ENCODE data around the gene HLF. TPM values are rescaled to one million over a fixed set of nuclear protein-coding genes. Genes with fewer than 3 reads are reported as not detected.

Gene HLF
- total and polyA plus RNA-seq, 10 of the 15 experiments (the other 5 are each of a cell fraction or from before 2014, with no cell fraction given) = 0.01 to 0.33 (median 0.20) TPM; not detected in 3

DNA sequence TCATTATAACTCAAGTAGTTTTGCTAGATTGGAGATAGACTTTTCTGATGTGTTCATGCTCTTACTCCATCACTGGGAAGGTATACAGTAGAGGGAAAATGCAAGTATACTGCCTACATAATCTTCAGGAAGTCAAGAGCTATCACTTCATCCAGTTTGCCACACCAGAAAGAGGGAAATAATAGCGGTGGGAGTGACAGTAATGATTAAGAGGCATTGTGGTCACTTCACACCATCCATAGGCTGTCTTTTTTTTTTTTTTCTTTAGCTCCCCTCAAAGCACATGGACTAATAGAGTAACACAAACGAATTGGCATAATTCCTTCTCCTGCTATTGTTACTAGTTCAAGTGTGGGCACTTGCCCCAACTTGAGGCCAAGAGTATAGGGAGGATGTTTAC, 28.4 kb upstream of the HLF start:
- Histone ChIP-seq H3K27ac (ENCODE audit: control insufficient read depth, insufficient read depth) (no peak overlapping the region), H3K4me2 (ENCODE audit: control insufficient read depth, insufficient read depth) (no peak overlapping the region), H3K79me2 (ENCODE audit: control insufficient read depth, insufficient read depth, low read length) (no peaks in the 10 kb centered on the region), H3K36me3 (ENCODE audit: control insufficient read depth in 2 of 2, insufficient read depth in 2 of 2, low read length in 1 of 2) (no peaks in the 10 kb centered on the region), H3K4me1 (ENCODE audit: control insufficient read depth, insufficient read depth, low read length) (peaks cover 13% of the 10 kb centered on the region), H3K4me3 (no peak overlapping the region), H4K20me1 (ENCODE audit: control insufficient read depth, insufficient read depth) (no peaks in the 10 kb centered on the region), H3K9ac (ENCODE audit: control insufficient read depth, insufficient read depth, low read length) (no peak overlapping the region), H2AFZ (ENCODE audit: control insufficient read depth, low read depth, low read length) (no peak overlapping the region), H3K27me3 (replicated peaks in 1 of 2; ENCODE audit: control insufficient read depth in 2 of 2, insufficient read depth in 2 of 2, low read length in 1 of 2) (no peaks in the 10 kb centered on the region), H3K9me3 (replicated peaks; ENCODE audit: control insufficient read depth, insufficient read depth, low read length) (no peaks in the 10 kb centered on the region)
- intact Hi-C loops (cut with micrococcal nuclease; ENCODE audit: unreplicated experiment) (no loop called here), in situ Hi-C loops (cut with MboI) (no loop called here)
- ATAC-seq = no peak
- ChIA-PET SMC1A (ENCODE audit: uncharacterized antibody, unreplicated experiment) (interaction anchor here (1.0 kb wide), 1 partner anchor 50 kb away, joined by 4 read pairs; no protein-coding TSS in a partner anchor), RAD21 (ENCODE audit: unreplicated experiment) (no interaction called here), CTCF (interaction anchor here (0.6 kb wide), 1 partner anchor 110 kb away, joined by 4 read pairs; no protein-coding TSS in a partner anchor), POLR2A (no interaction called here)
- no peak for FAIRE-seq
- no peak for DNase-seq (ENCODE audit: low read depth, low spot score)
- WGBS (ENCODE audit: insufficient coverage, insufficient replicate concordance, low lambda C conversion rate, missing lambda C conversion rate) = 67% methylated on average over 2 of the region's 2 CpGs
- BruUV-seq (replicated peaks) = no TSS peak
- TF ChIP-seq RAD21 (IDR thresholded peaks at IDR 0.05; ENCODE audit: insufficient read depth, low read depth, low read length) (no peak), BMI1 (IDR thresholded peaks at IDR 0.05; ENCODE audit: borderline replicate concordance) (no peak), NRF1 (conservative IDR thresholded peaks at IDR 0.05; ENCODE audit: low read depth, low read length) (no peak), RAD51 (IDR thresholded peaks at IDR 0.05) (no peak), YBX1 (IDR thresholded peaks at IDR 0.05) (no peak), BHLHE40 (IDR thresholded peaks at IDR 0.05; ENCODE audit: borderline replicate concordance in 1 of 2, low read depth in 2 of 2, low read length in 1 of 2) (no peak), RBBP5 (conservative IDR thresholded peaks at IDR 0.05) (no peak), ZNF217 (IDR thresholded peaks at IDR 0.05) (no peak), E4F1 (IDR thresholded peaks at IDR 0.05; ENCODE audit: borderline replicate concordance, partially characterized antibody) (no peak), ZNF207 (IDR thresholded peaks at IDR 0.05; ENCODE audit: borderline replicate concordance) (no peak), STAT1 (conservative IDR thresholded peaks at IDR 0.05) (no peak), ATF2 (IDR thresholded peaks at IDR 0.05; ENCODE audit: low read length) (no peak), EZH2 (IDR thresholded peaks at IDR 0.05; ENCODE audit: borderline replicate concordance, control insufficient read depth, low read depth, low read length) (no peak)
- TF ChIP-seq, protein P1, sequence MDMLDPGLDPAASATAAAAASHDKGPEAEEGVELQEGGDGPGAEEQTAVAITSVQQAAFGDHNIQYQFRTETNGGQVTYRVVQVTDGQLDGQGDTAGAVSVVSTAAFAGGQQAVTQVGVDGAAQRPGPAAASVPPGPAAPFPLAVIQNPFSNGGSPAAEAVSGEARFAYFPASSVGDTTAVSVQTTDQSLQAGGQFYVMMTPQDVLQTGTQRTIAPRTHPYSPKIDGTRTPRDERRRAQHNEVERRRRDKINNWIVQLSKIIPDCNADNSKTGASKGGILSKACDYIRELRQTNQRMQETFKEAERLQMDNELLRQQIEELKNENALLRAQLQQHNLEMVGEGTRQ (IDR thresholded peaks at IDR 0.05; ENCODE audit: borderline replicate concordance, low read depth, low read length) = no peak
- TF ChIP-seq, protein P2, sequence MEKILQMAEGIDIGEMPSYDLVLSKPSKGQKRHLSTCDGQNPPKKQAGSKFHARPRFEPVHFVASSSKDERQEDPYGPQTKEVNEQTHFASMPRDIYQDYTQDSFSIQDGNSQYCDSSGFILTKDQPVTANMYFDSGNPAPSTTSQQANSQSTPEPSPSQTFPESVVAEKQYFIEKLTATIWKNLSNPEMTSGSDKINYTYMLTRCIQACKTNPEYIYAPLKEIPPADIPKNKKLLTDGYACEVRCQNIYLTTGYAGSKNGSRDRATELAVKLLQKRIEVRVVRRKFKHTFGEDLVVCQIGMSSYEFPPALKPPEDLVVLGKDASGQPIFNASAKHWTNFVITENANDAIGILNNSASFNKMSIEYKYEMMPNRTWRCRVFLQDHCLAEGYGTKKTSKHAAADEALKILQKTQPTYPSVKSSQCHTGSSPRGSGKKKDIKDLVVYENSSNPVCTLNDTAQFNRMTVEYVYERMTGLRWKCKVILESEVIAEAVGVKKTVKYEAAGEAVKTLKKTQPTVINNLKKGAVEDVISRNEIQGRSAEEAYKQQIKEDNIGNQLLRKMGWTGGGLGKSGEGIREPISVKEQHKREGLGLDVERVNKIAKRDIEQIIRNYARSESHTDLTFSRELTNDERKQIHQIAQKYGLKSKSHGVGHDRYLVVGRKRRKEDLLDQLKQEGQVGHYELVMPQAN (conservative IDR thresholded peaks at IDR 0.05) = no peak
- TF ChIP-seq, protein P3, sequence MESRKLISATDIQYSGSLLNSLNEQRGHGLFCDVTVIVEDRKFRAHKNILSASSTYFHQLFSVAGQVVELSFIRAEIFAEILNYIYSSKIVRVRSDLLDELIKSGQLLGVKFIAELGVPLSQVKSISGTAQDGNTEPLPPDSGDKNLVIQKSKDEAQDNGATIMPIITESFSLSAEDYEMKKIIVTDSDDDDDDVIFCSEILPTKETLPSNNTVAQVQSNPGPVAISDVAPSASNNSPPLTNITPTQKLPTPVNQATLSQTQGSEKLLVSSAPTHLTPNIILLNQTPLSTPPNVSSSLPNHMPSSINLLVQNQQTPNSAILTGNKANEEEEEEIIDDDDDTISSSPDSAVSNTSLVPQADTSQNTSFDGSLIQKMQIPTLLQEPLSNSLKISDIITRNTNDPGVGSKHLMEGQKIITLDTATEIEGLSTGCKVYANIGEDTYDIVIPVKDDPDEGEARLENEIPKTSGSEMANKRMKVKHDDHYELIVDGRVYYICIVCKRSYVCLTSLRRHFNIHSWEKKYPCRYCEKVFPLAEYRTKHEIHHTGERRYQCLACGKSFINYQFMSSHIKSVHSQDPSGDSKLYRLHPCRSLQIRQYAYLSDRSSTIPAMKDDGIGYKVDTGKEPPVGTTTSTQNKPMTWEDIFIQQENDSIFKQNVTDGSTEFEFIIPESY (IDR thresholded peaks at IDR 0.05) = no peak

All from GM12878 (cell line).